Upper lobe of right lung (tissue), 1 donor: ENCODE results near the gene DCAF12. TPM values are rescaled to one million over a fixed set of nuclear protein-coding genes. Genes with fewer than 3 reads are reported as not detected.

Experiments used
- ATAC-seq: fragments of 200-7000 bp; cut with Tn5 transposase; one replicate; pipeline ENCODE4 v1.9.1; 2020; ENCODE audit warnings: mild to moderate bottlenecking, moderate library complexity
- DNase-seq: peaks from one replicate; pipeline ENCODE4 v3.0.0-alpha.2; 2020
- H3K27ac ChIP-seq: fragments of 200-600 bp; one replicate; pipeline ENCODE4 v1.8.0; 2022
- H3K27me3 ChIP-seq: fragments of 200-600 bp; one replicate; pipeline ENCODE4 v1.8.0; 2022; ENCODE audit warnings: mild to moderate bottlenecking
- H3K36me3 ChIP-seq: fragments of 200-600 bp; one replicate; pipeline ENCODE4 v1.8.0; 2022
- H3K4me1 ChIP-seq: fragments of 200-600 bp; one replicate; pipeline ENCODE4 v1.8.0; 2022
- H3K4me3 ChIP-seq: fragments of 200-600 bp; one replicate; pipeline ENCODE4 v1.8.0; 2022; ENCODE audit warnings: mild to moderate bottlenecking
- H3K9me3 ChIP-seq: fragments of 200-600 bp; one replicate; pipeline ENCODE4 v1.8.0; 2022
- intact Hi-C: fragments of 100-400 bp; cut with DNase I; formaldehyde crosslinking; loops from one replicate; pipeline ENCODE4 v1.11.0; 2022
- total RNA-seq: library from RNA; stranded (reverse); fragmentation: NEBNext Ultra II Directional; extraction: Animal tissue kit (Norgen Biotek cat#: 25700); gene quantifications from one replicate; pipeline ENCODE4 v1.2.1, GENCODE V29; 2021
- TF ChIP-seq, protein P1 (sequence below): fragments of 200-600 bp; IDR thresholded peaks from one replicate; pipeline ENCODE4 v1.8.0; 2022; ENCODE audit warnings: antibody characterized with exemption
- donor health status: DM: no; HTN: yes; CAD: no; lungs with severe emphysema.

DCAF12 gene
- total RNA-seq, 1 donor from 2014 or later = 31.6 TPM

DNA sequence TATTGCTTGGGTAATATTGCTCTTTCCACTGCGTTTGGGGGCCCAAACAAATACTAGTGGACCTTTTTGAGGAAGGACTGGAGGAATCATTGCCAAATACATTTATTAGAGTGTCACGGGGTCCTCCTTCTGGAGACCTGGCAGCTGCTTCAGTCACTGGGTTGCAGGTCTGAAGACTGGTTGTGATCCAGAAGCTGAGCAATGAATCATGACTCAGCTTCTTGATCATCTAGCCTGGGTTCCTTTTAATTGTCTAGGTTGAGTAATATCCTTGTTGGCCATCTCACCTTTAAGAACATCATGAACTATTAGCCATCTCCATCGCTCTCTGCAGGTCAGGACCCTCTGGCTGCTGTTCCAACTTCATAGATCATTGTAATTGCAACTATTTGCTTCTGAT lies 36.9 kb upstream of the DCAF12 start:
- H3K27me3 ChIP-seq = no peaks in the 10 kb centered on the region
- intact Hi-C loops = no loop called here
- no peaks in the 10 kb centered on the region for H3K9me3 ChIP-seq
- ATAC-seq (peak; percentile 40), DNase-seq (peak; percentile 18)
- H3K4me3 ChIP-seq = no peak overlapping the region
- H3K36me3 ChIP-seq = no peaks in the 10 kb centered on the region
- no peak overlapping the region for H3K27ac ChIP-seq
- TF ChIP-seq, protein P1, sequence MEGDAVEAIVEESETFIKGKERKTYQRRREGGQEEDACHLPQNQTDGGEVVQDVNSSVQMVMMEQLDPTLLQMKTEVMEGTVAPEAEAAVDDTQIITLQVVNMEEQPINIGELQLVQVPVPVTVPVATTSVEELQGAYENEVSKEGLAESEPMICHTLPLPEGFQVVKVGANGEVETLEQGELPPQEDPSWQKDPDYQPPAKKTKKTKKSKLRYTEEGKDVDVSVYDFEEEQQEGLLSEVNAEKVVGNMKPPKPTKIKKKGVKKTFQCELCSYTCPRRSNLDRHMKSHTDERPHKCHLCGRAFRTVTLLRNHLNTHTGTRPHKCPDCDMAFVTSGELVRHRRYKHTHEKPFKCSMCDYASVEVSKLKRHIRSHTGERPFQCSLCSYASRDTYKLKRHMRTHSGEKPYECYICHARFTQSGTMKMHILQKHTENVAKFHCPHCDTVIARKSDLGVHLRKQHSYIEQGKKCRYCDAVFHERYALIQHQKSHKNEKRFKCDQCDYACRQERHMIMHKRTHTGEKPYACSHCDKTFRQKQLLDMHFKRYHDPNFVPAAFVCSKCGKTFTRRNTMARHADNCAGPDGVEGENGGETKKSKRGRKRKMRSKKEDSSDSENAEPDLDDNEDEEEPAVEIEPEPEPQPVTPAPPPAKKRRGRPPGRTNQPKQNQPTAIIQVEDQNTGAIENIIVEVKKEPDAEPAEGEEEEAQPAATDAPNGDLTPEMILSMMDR = no peak
- no peaks in the 10 kb centered on the region for H3K4me1 ChIP-seq

- Histone ChIP-seq H3K9me3 (no peaks in the 10 kb centered on the region), H3K4me3 (no peak overlapping the region), H3K4me1 (no peaks in the 10 kb centered on the region), H3K36me3 (no peaks in the 10 kb centered on the region), H3K27ac (peak overlapping the region; percentile 56), H3K27me3 (no peaks in the 10 kb centered on the region)
- ATAC-seq = peak; percentile 93
- TF ChIP-seq, protein P1 = no peak
- intact Hi-C loops = no loop called here
- DNase-seq = no peak
Observed at GRCh38 chr9:34158362-34158869, 31.9 kb upstream of the DCAF12 start.

GRCh38 chr9:34157898-34158297 lies 31.4 kb upstream of the DCAF12 start:
- TF ChIP-seq, protein P1 = no peak
- no peak overlapping the region for H3K27ac ChIP-seq
- ATAC-seq (no peak), DNase-seq (no peak)
- no peaks in the 10 kb centered on the region for H3K27me3 ChIP-seq
- no peaks in the 10 kb centered on the region for H3K4me1 ChIP-seq
- intact Hi-C loops = no loop called here
- no peaks in the 10 kb centered on the region for H3K36me3 ChIP-seq
- H3K4me3 ChIP-seq = no peak overlapping the region
- H3K9me3 ChIP-seq = no peaks in the 10 kb centered on the region

DNA sequence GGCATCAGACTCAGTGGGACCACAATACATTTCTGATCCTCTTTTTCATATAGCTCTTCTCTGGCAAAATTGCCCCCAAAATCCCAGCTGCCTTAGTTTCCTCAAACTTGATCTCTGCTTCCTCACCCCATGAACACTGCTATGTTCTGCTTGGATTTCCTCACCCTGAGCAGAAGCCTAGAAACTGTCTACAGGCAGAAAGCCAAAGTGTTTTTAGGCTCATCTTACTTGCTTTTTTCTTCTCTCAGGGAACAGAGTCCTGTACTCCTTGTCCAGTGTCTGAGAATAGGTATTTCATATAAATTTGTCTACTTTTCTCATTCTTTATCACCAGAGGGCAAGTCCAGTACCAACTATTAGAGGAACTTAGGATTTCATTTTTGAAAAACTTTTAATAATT lies 30.8 kb upstream of the DCAF12 start:
- Histone ChIP-seq H3K36me3 (no peaks in the 10 kb centered on the region), H3K9me3 (no peaks in the 10 kb centered on the region), H3K4me3 (no peak overlapping the region), H3K27ac (no peak overlapping the region), H3K27me3 (no peaks in the 10 kb centered on the region), H3K4me1 (no peaks in the 10 kb centered on the region)
- no peak for ATAC-seq
- TF ChIP-seq, protein P1 = no peak
- intact Hi-C loops = no loop called here
- DNase-seq = no peak

GRCh38 chr9:34154057-34154456 lies 27.6 kb upstream of the DCAF12 start:
- TF ChIP-seq, protein P1 = no peak
- no peak for DNase-seq
- Histone ChIP-seq H3K4me3 (no peak overlapping the region), H3K9me3 (no peaks in the 10 kb centered on the region), H3K4me1 (no peaks in the 10 kb centered on the region), H3K27ac (no peak overlapping the region), H3K36me3 (no peaks in the 10 kb centered on the region), H3K27me3 (no peaks in the 10 kb centered on the region)
- intact Hi-C loops = no loop called here
- no peak for ATAC-seq

GRCh38 chr9:34151398-34151797 lies 24.9 kb upstream of the DCAF12 start:
- ATAC-seq (no peak), DNase-seq (no peak)
- Histone ChIP-seq H3K27me3 (no peaks in the 10 kb centered on the region), H3K4me3 (no peak overlapping the region), H3K36me3 (no peaks in the 10 kb centered on the region), H3K9me3 (no peaks in the 10 kb centered on the region), H3K27ac (no peak overlapping the region), H3K4me1 (no peaks in the 10 kb centered on the region)
- intact Hi-C loops = no loop called here
- TF ChIP-seq, protein P1 = no peak
